Measurements from ENCODE around the gene FJX1. TPM values are rescaled to one million over a fixed set of nuclear protein-coding genes. Genes with fewer than 3 reads are reported as not detected.

The FJX1 gene
- total and polyA plus RNA-seq, 2 experiments from 2014 or later = 9.4 to 16.1 TPM

- Histone ChIP-seq H3K9me2 (ENCODE audit: insufficient read depth) (0 out of 2 replicates have a peak, but pooled peaks cover 4% of the 10 kb centered on the region), H3K27ac (ENCODE audit: low read depth) (no peak overlapping the region), H3K4me2 (no peak overlapping the region), H3F3A (replicated peaks; ENCODE audit: low read depth) (peaks cover 5% of the 10 kb centered on the region; the same call in 1 of the 2 replicates), H3K27me3 (ENCODE audit: insufficient read depth) (peaks cover 79% of the 10 kb centered on the region), H3K4me1 (ENCODE audit: insufficient read depth) (peaks cover 26% of the 10 kb centered on the region), H3K79me2 (replicated peaks; ENCODE audit: insufficient read depth) (no peaks in the 10 kb centered on the region), H3K36me3 (ENCODE audit: insufficient read depth) (no peaks in the 10 kb centered on the region), H4K20me1 (replicated peaks; ENCODE audit: insufficient read depth) (no peaks in the 10 kb centered on the region), H3K4me3 (no peak overlapping the region), H2AFZ (no peak overlapping the region)
- Mint-ChIP-seq H3K4me3 (no peak overlapping the region), H3K27me3 (ENCODE audit: insufficient read depth, low read depth, poor library complexity) (peaks cover 27% of the 10 kb centered on the region), H3K27ac (no peak overlapping the region), H3K9me3 (peaks cover 6% of the 10 kb centered on the region), H3K4me1 (peaks cover 34% of the 10 kb centered on the region), H3K36me3 (ENCODE audit: low read depth) (peaks cover 6% of the 10 kb centered on the region; the same call in 2 of the 3 replicates)
- TF ChIP-seq STAT1 (IDR thresholded peaks at IDR 0.05; ENCODE audit: unreplicated experiment) (no peak), CTCF (conservative IDR thresholded peaks at IDR 0.05; ENCODE audit: low read depth in 2 of 2) (no peak), ZNF462 (CRISPR knock-in tag; IDR thresholded peaks at IDR 0.05) (no peak)
- no peak for ATAC-seq
- DNase-seq (ENCODE audit: low spot score) = no peak
Observed at GRCh38 chr11:35658020-35658948, 40.0 kb downstream of the FJX1 start.

Measured in GM23338 (cell line).